C4-2B (cell line): ENCODE data around the gene AIMP2.

Experiments
- ZFX ChIP-seq: fragments of 450-650 bp; IDR thresholded peaks from 2 replicates; pipeline ENCODE4 v1.6.1; 2017
- TF ChIP-seq, protein P1 (sequence below): fragments of 450-650 bp; conservative IDR thresholded peaks from 2 replicates; pipeline ENCODE4 v1.5.1; 2017; ENCODE audit warnings: mild to moderate bottlenecking

DNA sequence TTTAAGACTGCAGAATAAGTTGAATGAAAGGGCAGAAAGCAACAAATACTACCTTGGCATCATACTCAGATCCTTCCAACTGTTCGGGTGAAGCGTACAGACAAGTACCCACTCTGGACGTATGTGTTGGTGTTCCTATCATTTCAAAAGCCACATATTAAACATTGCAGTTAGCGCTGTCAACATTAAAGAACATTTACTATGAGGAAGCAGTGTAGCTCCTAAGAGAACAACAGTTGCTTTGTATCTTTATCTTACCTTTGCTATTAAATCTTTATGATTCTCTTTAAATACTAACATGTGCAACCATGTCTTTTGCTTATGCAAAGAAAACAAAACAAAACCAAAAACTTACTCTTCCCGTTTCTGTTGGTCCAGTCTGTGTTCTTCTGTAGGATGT lies 19.5 kb downstream of the AIMP2 start:
- TF ChIP-seq, protein P1, sequence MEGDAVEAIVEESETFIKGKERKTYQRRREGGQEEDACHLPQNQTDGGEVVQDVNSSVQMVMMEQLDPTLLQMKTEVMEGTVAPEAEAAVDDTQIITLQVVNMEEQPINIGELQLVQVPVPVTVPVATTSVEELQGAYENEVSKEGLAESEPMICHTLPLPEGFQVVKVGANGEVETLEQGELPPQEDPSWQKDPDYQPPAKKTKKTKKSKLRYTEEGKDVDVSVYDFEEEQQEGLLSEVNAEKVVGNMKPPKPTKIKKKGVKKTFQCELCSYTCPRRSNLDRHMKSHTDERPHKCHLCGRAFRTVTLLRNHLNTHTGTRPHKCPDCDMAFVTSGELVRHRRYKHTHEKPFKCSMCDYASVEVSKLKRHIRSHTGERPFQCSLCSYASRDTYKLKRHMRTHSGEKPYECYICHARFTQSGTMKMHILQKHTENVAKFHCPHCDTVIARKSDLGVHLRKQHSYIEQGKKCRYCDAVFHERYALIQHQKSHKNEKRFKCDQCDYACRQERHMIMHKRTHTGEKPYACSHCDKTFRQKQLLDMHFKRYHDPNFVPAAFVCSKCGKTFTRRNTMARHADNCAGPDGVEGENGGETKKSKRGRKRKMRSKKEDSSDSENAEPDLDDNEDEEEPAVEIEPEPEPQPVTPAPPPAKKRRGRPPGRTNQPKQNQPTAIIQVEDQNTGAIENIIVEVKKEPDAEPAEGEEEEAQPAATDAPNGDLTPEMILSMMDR: no peak
- no peak for TF ChIP-seq ZFX
